Keratinocyte (primary cell): ENCODE data around the gene PLEKHG5. TPM values are rescaled to one million over a fixed set of nuclear protein-coding genes. Genes with fewer than 3 reads are reported as not detected.
A peak's percentile ranks its signal among the peaks of the same experiment; 100 is the strongest.

Experiments used
- DNase-seq: peaks from one replicate; pipeline ENCODE4 v3.0.0-alpha.2; 2011; ENCODE audit warnings: low read depth, missing footprints, low spot score
- FAIRE-seq: peaks from 2 replicates; lab custom pipeline; 2011; peaks lifted over from hg19 to GRCh38; lab: Jason Lieb, UNC
- H2AFZ ChIP-seq: 2 replicates; pipeline ENCODE4 v1.6.0; 2012; ENCODE audit warnings: low read length, control low read depth, inconsistent platforms; ENCODE audit not compliant: control insufficient read depth
- H3K27ac ChIP-seq: 2 replicates; pipeline ENCODE4 v1.5.1; 2011; ENCODE audit warnings: low read length; ENCODE audit not compliant: control insufficient read depth, insufficient read depth
- H3K27me3 ChIP-seq: 3 replicates; pipeline ENCODE4 v1.6.0; 2011; ENCODE audit warnings: low read length; ENCODE audit not compliant: control insufficient read depth, insufficient read depth; ENCODE audit errors: extremely low read depth
- H3K36me3 ChIP-seq, 2 experiments: 2 replicates in 1 of 2; 3 replicates in 1 of 2; pipeline ENCODE4 v1.5.1; 2011; ENCODE audit warnings: low read length in 2 of 2, mild to moderate bottlenecking in 1 of 2; ENCODE audit not compliant: control insufficient read depth in 2 of 2, insufficient read depth in 2 of 2; ENCODE audit errors: extremely low read depth in 1 of 2
- H3K4me1 ChIP-seq: 3 replicates; pipeline ENCODE4 v1.5.1; 2011; ENCODE audit warnings: low read length; ENCODE audit not compliant: control insufficient read depth, insufficient read depth; ENCODE audit errors: extremely low read depth
- H3K4me2 ChIP-seq: 3 replicates; pipeline ENCODE4 v1.6.0; 2011; ENCODE audit warnings: low read depth, low read length; ENCODE audit not compliant: control insufficient read depth, insufficient read depth; ENCODE audit errors: extremely low read depth
- H3K4me3 ChIP-seq, 3 experiments: fragments of 200-600 bp in 1 of 3; sonication (generic) in 1 of 3; 2 replicates in 2 of 3; 3 replicates in 1 of 3; pipeline ENCODE4 v1.5.1; 2011 to 2016; ENCODE audit warnings: low read length in 3 of 3, mild to moderate bottlenecking in 3 of 3, control low read depth in 2 of 3, inconsistent platforms in 1 of 3, low read depth in 1 of 3, mixed read lengths in 1 of 3, mixed run types in 1 of 3, moderate library complexity in 1 of 3; ENCODE audit not compliant: control insufficient read depth in 2 of 3, insufficient read depth in 2 of 3; ENCODE audit errors: extremely low read depth in 1 of 3
- H3K79me2 ChIP-seq: 2 replicates; pipeline ENCODE4 v1.6.0; 2012; ENCODE audit warnings: low read length; ENCODE audit not compliant: control insufficient read depth, insufficient read depth
- H3K9ac ChIP-seq: 3 replicates; pipeline ENCODE4 v1.6.0; 2011; ENCODE audit warnings: low read length; ENCODE audit not compliant: control insufficient read depth, insufficient read depth; ENCODE audit errors: extremely low read depth
- H3K9me1 ChIP-seq: 3 replicates; pipeline ENCODE4 v1.6.0; 2011; ENCODE audit warnings: low read length; ENCODE audit not compliant: control insufficient read depth, insufficient read depth; ENCODE audit errors: extremely low read depth
- H3K9me3 ChIP-seq: 2 replicates; pipeline ENCODE4 v1.5.1; 2012; ENCODE audit warnings: low read depth, low read length; ENCODE audit not compliant: control insufficient read depth
- H4K20me1 ChIP-seq: 3 replicates; pipeline ENCODE4 v1.6.0; 2011; ENCODE audit warnings: low read length; ENCODE audit not compliant: control insufficient read depth, insufficient read depth; ENCODE audit errors: extremely low read depth
- CTCF ChIP-seq, 3 experiments: IDR thresholded peaks in 1 of 3; conservative IDR thresholded peaks in 1 of 3; optimal IDR thresholded peaks in 1 of 3; 2 replicates in 2 of 3; 3 replicates in 1 of 3; pipeline versions ENCODE3 to v1.5.1; 2011; ENCODE audit warnings: low read length in 3 of 3, mild to moderate bottlenecking in 3 of 3, moderate library complexity in 2 of 3, control low read depth in 1 of 3, inconsistent platforms in 1 of 3; ENCODE audit not compliant: insufficient read depth in 2 of 3; ENCODE audit errors: extremely low read depth in 1 of 3
- EZH2 ChIP-seq: IDR thresholded peaks from one replicate; pipeline ENCODE4 v1.6.1; 2012; ENCODE audit warnings: inconsistent platforms, mild to moderate bottlenecking, low read length, moderate library complexity
- dilution Hi-C: fragments of 300-500 bp; cut with MboI; formaldehyde crosslinking; loops from one replicate; pipeline ENCODE4 v1.7.0; 2020; ENCODE audit warnings: low sequenced_read_pairs; ENCODE audit not compliant: extremely low pct_ligation_motif_present
- polyA plus RNA-seq, 5 experiments: library from polyadenylated mRNA; depleted of rRNA in 3 of 5; stranded (reverse) in 3 of 5; stranded (forward) in 1 of 5; unstranded in 1 of 5; fragments of >200 nt; gene quantifications; 1 replicate in 1 of 5; 2 replicates in 3 of 5; 3 replicates in 1 of 5; pipeline versions ENCODE4 v1.2.1 to v1.2.3, GENCODE V29; 2011 to 2012; ENCODE audit warnings: missing spikeins in 2 of 5, low read depth in 1 of 5, low replicate concordance in 1 of 5

Gene PLEKHG5
- polyA plus RNA-seq, 1 donor (not counting 4 experiments of a cell fraction or from before 2014, with no cell fraction given): 11.8 TPM

- H2AFZ ChIP-seq: no peak overlapping the region
- H3K27ac ChIP-seq: peak overlapping the region; percentile 10
- H3K27me3 ChIP-seq: peaks cover 3% of the 10 kb centered on the region
- TF ChIP-seq CTCF (optimal IDR thresholded peaks at IDR 0.05 in 1 of 3, IDR thresholded peaks at IDR 0.05 in 1 of 3, conservative IDR thresholded peaks at IDR 0.05 in 1 of 3; ENCODE audit: extremely low read depth in 1 of 3, insufficient read depth in 2 of 3, low read length in 3 of 3): no peak
- no peak for TF ChIP-seq EZH2
- H3K4me1 ChIP-seq: peaks cover 30% of the 10 kb centered on the region
- DNase-seq (no peak), FAIRE-seq (no peak)
- H3K36me3 ChIP-seq: peaks cover 0 to 2% of the 10 kb centered on the region in 2 experiments
- H3K9me3 ChIP-seq: no peaks in the 10 kb centered on the region
- H3K4me3 ChIP-seq: peak overlapping the region; percentile 63 to 70 (median 70)
- H3K4me2 ChIP-seq: peak overlapping the region; percentile 85
- dilution Hi-C loops: no loop called here
- H3K79me2 ChIP-seq: no peaks in the 10 kb centered on the region
- H3K9ac ChIP-seq: peak overlapping the region; percentile 72
- no peaks in the 10 kb centered on the region for H4K20me1 ChIP-seq
- no peaks in the 10 kb centered on the region for H3K9me1 ChIP-seq
Observed at GRCh38 chr1:6496890-6497214, 5.4 kb upstream of the PLEKHG5 start.

GRCh38 chr1:6496365-6496721, 4.9 kb upstream of the PLEKHG5 start:
- H3K27ac ChIP-seq: peak overlapping the region; percentile 10
- no peak for DNase-seq
- TF ChIP-seq CTCF (optimal IDR thresholded peaks at IDR 0.05 in 1 of 3, IDR thresholded peaks at IDR 0.05 in 1 of 3, conservative IDR thresholded peaks at IDR 0.05 in 1 of 3; ENCODE audit: extremely low read depth in 1 of 3, insufficient read depth in 2 of 3, low read length in 3 of 3) (no peak), EZH2 (no peak)
- no peaks in the 10 kb centered on the region for H3K9me1 ChIP-seq
- H3K27me3 ChIP-seq: peaks cover 3% of the 10 kb centered on the region
- H3K4me2 ChIP-seq: peak overlapping the region; percentile 85
- no peaks in the 10 kb centered on the region for H4K20me1 ChIP-seq
- peak overlapping the region; percentile 72 for H3K9ac ChIP-seq
- no peaks in the 10 kb centered on the region for H3K79me2 ChIP-seq
- no peak overlapping the region for H2AFZ ChIP-seq
- no peaks in the 10 kb centered on the region for H3K9me3 ChIP-seq
- FAIRE-seq: no peak
- peaks cover 35% of the 10 kb centered on the region for H3K4me1 ChIP-seq
- H3K36me3 ChIP-seq: peaks cover 0 to 2% of the 10 kb centered on the region in 2 experiments
- dilution Hi-C loops: no loop called here
- peak overlapping the region; percentile 63 to 70 (median 70) for H3K4me3 ChIP-seq
